CD4-positive, CD25-positive, alpha-beta regulatory T cell (primary cell): Measurements from ENCODE around the gene PHACTR1. TPM values are rescaled to one million over a fixed set of nuclear protein-coding genes. Genes with fewer than 3 reads are reported as not detected.

Source experiments
- ATAC-seq, 2 donors: fragments of 150-1000 bp; cut with Tn5 transposase; one replicate each; pipeline ENCODE4 v1.10.0; 2021; ENCODE audit warnings: low read depth in 2 of 2, moderate number of reproducible peaks in 2 of 2, moderate library complexity in 1 of 2
- DNase-seq, 3 donors: peaks; one replicate each; pipeline versions ENCODE4 v3.0.0 to v3.0.0-alpha.2; 2012 to 2022; ENCODE audit warnings: mixed read lengths in 1 of 3
- H3K27ac ChIP-seq: one replicate; pipeline ENCODE4 v1.7.0; 2013; ENCODE audit warnings: mild to moderate bottlenecking, low read length; ENCODE audit not compliant: insufficient read depth, poor library complexity, severe bottlenecking
- H3K27me3 ChIP-seq: one replicate; pipeline ENCODE4 v1.7.0; 2013; ENCODE audit warnings: low read length; ENCODE audit not compliant: control insufficient read depth, insufficient read depth
- H3K36me3 ChIP-seq: one replicate; pipeline ENCODE4 v1.7.0; 2013; ENCODE audit warnings: mild to moderate bottlenecking, low read length, moderate library complexity; ENCODE audit not compliant: control insufficient read depth, insufficient read depth
- H3K4me1 ChIP-seq: 2 replicates; pipeline ENCODE4 v1.7.0; 2013; ENCODE audit warnings: mild to moderate bottlenecking, low read length; ENCODE audit not compliant: insufficient read depth, control insufficient read depth, poor library complexity, severe bottlenecking
- H3K4me3 ChIP-seq: one replicate; pipeline ENCODE4 v1.7.0; 2013; ENCODE audit warnings: low read depth, mild to moderate bottlenecking, low read length, moderate library complexity
- H3K9me3 ChIP-seq, 2 experiments: 1 replicate in 1 of 2; 2 replicates in 1 of 2; pipeline ENCODE4 v1.7.0; 2013; ENCODE audit warnings: low read length in 2 of 2, mild to moderate bottlenecking in 1 of 2, moderate library complexity in 1 of 2; ENCODE audit not compliant: control insufficient read depth in 2 of 2
- H3K27ac Mint-ChIP-seq, 3 donors: one replicate each; pipeline ENCODE4 v1.8.0; 2020 to 2022; ENCODE audit warnings: mild to moderate bottlenecking in 3 of 3, mixed read lengths in 3 of 3, moderate library complexity in 2 of 3
- H3K27me3 Mint-ChIP-seq: one replicate; pipeline ENCODE4 v1.8.0; 2022; ENCODE audit warnings: mild to moderate bottlenecking, mixed read lengths
- H3K36me3 Mint-ChIP-seq: one replicate; pipeline ENCODE4 v1.8.0; 2020; ENCODE audit warnings: mixed read lengths
- H3K4me1 Mint-ChIP-seq, 4 donors: one replicate each; pipeline ENCODE4 v1.8.0; 2020 to 2022; ENCODE audit warnings: mixed read lengths in 4 of 4, mild to moderate bottlenecking in 1 of 4
- H3K4me3 Mint-ChIP-seq, 4 donors: one replicate each; pipeline ENCODE4 v1.8.0; 2020 to 2022; ENCODE audit warnings: mild to moderate bottlenecking in 4 of 4, mixed read lengths in 4 of 4, moderate library complexity in 3 of 4
- H3K9me3 Mint-ChIP-seq, 7 donors: one replicate each; pipeline ENCODE4 v1.8.0; 2020 to 2022; ENCODE audit warnings: mixed read lengths in 7 of 7, mild to moderate bottlenecking in 3 of 7, moderate library complexity in 2 of 7
- polyA plus RNA-seq, 4 donors: library from polyadenylated mRNA; unstranded; fragments of 300-500 nt; fragmentation: Illumina TruSeq; gene quantifications; one replicate each; pipeline ENCODE4 v1.2.3, GENCODE V29; 2021
- total RNA-seq: library from RNA; stranded (reverse); gene quantifications from one replicate; pipeline ENCODE4 v1.2.3, GENCODE V29; 2022

PHACTR1 gene
- total and polyA plus RNA-seq, 5 donors from 2014 or later: 0.28 to 1.6 (median 0.38) TPM

- Mint-ChIP-seq H3K27ac (no peak overlapping the region), H3K4me1 (no peaks in the 10 kb centered on the region), H3K36me3 (no peaks in the 10 kb centered on the region), H3K27me3 (peaks cover 5% of the 10 kb centered on the region), H3K4me3 (no peak overlapping the region), H3K9me3 (peaks cover 0 to 11% (median 0%) of the 10 kb centered on the region in 7 donors)
- Histone ChIP-seq H3K27me3 (no peaks in the 10 kb centered on the region), H3K36me3 (no peaks in the 10 kb centered on the region), H3K27ac (no peak overlapping the region), H3K9me3 (no peaks in the 10 kb centered on the region), H3K4me1 (no peaks in the 10 kb centered on the region), H3K4me3 (no peak overlapping the region)
- ATAC-seq (no peak), DNase-seq (no peak)
Observed at GRCh38 chr6:12990162-12990561, 273.6 kb downstream of the PHACTR1 start.

DNA sequence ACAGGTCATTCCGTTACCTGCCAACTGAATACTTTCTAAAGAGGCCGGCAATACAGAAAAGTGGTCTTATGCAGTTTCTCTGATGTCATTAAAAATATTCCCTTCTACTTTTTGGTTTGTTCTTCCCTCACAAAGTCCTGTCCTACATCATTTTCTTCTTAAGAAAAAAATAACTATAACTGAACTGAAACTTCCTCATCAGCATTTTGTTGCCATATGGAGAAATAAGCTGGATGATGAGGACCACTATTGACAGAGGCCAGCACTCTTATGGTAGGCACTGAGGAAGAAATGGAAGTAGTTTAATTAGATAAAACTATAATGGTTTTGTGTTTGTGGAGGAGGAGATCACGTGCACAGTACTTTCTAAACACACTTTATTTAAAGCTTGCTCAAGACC, 274.9 kb downstream of the PHACTR1 start:
- Mint-ChIP-seq H3K27ac (no peak overlapping the region), H3K9me3 (peaks cover 0 to 11% (median 0%) of the 10 kb centered on the region in 7 donors), H3K36me3 (no peaks in the 10 kb centered on the region), H3K27me3 (peaks cover 5% of the 10 kb centered on the region), H3K4me1 (no peaks in the 10 kb centered on the region), H3K4me3 (no peak overlapping the region)
- Histone ChIP-seq H3K4me3 (no peak overlapping the region), H3K4me1 (no peaks in the 10 kb centered on the region), H3K27me3 (no peaks in the 10 kb centered on the region), H3K27ac (no peak overlapping the region), H3K9me3 (no peaks in the 10 kb centered on the region), H3K36me3 (no peaks in the 10 kb centered on the region)
- ATAC-seq (no peak), DNase-seq (no peak)

- H3K27ac Mint-ChIP-seq: no peak overlapping the region
- Histone ChIP-seq H3K9me3 (no peaks in the 10 kb centered on the region), H3K4me1 (no peaks in the 10 kb centered on the region), H3K27me3 (no peaks in the 10 kb centered on the region), H3K4me3 (no peak overlapping the region), H3K27ac (no peak overlapping the region), H3K36me3 (no peaks in the 10 kb centered on the region)
- H3K4me1 Mint-ChIP-seq: no peaks in the 10 kb centered on the region
- no peak overlapping the region for H3K4me3 Mint-ChIP-seq
- ATAC-seq: no peak
- no peaks in the 10 kb centered on the region for H3K36me3 Mint-ChIP-seq
- H3K9me3 Mint-ChIP-seq: peaks cover 0 to 11% (median 0%) of the 10 kb centered on the region in 7 donors
- no peaks in the 10 kb centered on the region for H3K27me3 Mint-ChIP-seq
- DNase-seq: no peak
Observed at GRCh38 chr6:12992770-12993169, 276.2 kb downstream of the PHACTR1 start.

DNA sequence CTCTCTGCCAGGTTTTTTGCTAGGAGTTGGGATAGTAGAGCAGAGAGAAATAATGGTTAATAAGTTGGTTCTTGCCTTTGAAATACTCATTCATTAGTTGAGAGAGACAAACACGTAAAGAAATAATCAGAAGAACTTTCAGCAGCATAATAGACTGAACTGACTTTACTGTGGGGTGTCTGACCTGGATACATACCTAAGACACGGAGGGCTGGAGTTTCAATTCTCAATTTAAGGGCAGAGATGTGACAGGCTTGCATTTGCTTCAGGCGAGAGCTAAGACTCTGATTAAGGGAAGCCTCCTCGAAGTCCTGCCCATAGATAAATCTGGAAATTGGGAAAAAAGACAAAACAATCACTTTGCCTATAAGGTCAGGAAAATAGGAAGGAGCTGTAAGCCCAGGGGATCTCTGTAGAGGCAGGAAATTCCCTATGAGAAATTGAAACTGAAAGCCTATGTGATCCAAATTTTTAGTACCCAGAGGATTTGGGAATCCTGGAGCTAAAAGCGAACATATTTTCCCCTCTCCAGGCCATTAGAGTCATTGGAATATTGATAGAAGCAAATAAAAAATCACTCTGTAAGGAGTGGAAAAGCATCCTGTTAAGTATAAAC, 276.8 kb downstream of the PHACTR1 start:
- H3K27ac Mint-ChIP-seq: no peak overlapping the region
- Histone ChIP-seq H3K4me3 (no peak overlapping the region), H3K27ac (no peak overlapping the region), H3K36me3 (no peaks in the 10 kb centered on the region), H3K9me3 (no peaks in the 10 kb centered on the region), H3K4me1 (no peaks in the 10 kb centered on the region), H3K27me3 (no peaks in the 10 kb centered on the region)
- no peak for ATAC-seq
- H3K9me3 Mint-ChIP-seq: peaks cover 0 to 11% (median 0%) of the 10 kb centered on the region in 7 donors
- no peak overlapping the region for H3K4me3 Mint-ChIP-seq
- no peaks in the 10 kb centered on the region for H3K27me3 Mint-ChIP-seq
- DNase-seq: no peak
- no peaks in the 10 kb centered on the region for H3K4me1 Mint-ChIP-seq
- no peaks in the 10 kb centered on the region for H3K36me3 Mint-ChIP-seq

- Histone ChIP-seq H3K27me3 (no peaks in the 10 kb centered on the region), H3K9me3 (no peaks in the 10 kb centered on the region), H3K4me3 (no peak overlapping the region), H3K4me1 (no peaks in the 10 kb centered on the region), H3K36me3 (no peaks in the 10 kb centered on the region), H3K27ac (no peak overlapping the region)
- DNase-seq (no peak), ATAC-seq (no peak)
- Mint-ChIP-seq H3K4me1 (no peaks in the 10 kb centered on the region), H3K27ac (peak overlapping the region in 1 of 3 donors; percentile 78), H3K27me3 (peaks cover 8% of the 10 kb centered on the region), H3K4me3 (no peak overlapping the region), H3K36me3 (no peaks in the 10 kb centered on the region), H3K9me3 (peaks cover 0 to 11% (median 0%) of the 10 kb centered on the region in 7 donors)
Observed at GRCh38 chr6:12995419-12995818, 278.9 kb downstream of the PHACTR1 start.

GRCh38 chr6:13000537-13000936, 284.0 kb downstream of the PHACTR1 start:
- ATAC-seq: no peak
- no peak overlapping the region for H3K4me3 Mint-ChIP-seq
- H3K27me3 Mint-ChIP-seq: peaks cover 8% of the 10 kb centered on the region

GRCh38 chr6:13001927-13002326, 285.4 kb downstream of the PHACTR1 start:
- H3K4me3 ChIP-seq: no peak overlapping the region
- DNase-seq (no peak), ATAC-seq (no peak)
- no peaks in the 10 kb centered on the region for H3K9me3 ChIP-seq
- H3K27me3 Mint-ChIP-seq: peaks cover 12% of the 10 kb centered on the region
- H3K9me3 Mint-ChIP-seq: no peaks in the 10 kb centered on the region
- H3K4me3 Mint-ChIP-seq: no peak overlapping the region
- no peak overlapping the region for H3K27ac ChIP-seq
- no peaks in the 10 kb centered on the region for H3K36me3 Mint-ChIP-seq
- H3K4me1 Mint-ChIP-seq: no peaks in the 10 kb centered on the region
- H3K27ac Mint-ChIP-seq: no peak overlapping the region
- H3K36me3 ChIP-seq: no peaks in the 10 kb centered on the region
- no peaks in the 10 kb centered on the region for H3K4me1 ChIP-seq
- H3K27me3 ChIP-seq: no peaks in the 10 kb centered on the region

More at GRCh38 chr6:13000537-13000936, 284.0 kb downstream of the PHACTR1 start:
- H3K9me3 ChIP-seq: no peaks in the 10 kb centered on the region
- no peak for DNase-seq
- Mint-ChIP-seq H3K27ac (no peak overlapping the region), H3K36me3 (no peaks in the 10 kb centered on the region), H3K9me3 (no peaks in the 10 kb centered on the region), H3K4me1 (no peaks in the 10 kb centered on the region)
- H3K36me3 ChIP-seq: no peaks in the 10 kb centered on the region
- H3K27me3 ChIP-seq: no peaks in the 10 kb centered on the region
- H3K4me1 ChIP-seq: no peaks in the 10 kb centered on the region
- H3K27ac ChIP-seq: no peak overlapping the region
- no peak overlapping the region for H3K4me3 ChIP-seq

DNA sequence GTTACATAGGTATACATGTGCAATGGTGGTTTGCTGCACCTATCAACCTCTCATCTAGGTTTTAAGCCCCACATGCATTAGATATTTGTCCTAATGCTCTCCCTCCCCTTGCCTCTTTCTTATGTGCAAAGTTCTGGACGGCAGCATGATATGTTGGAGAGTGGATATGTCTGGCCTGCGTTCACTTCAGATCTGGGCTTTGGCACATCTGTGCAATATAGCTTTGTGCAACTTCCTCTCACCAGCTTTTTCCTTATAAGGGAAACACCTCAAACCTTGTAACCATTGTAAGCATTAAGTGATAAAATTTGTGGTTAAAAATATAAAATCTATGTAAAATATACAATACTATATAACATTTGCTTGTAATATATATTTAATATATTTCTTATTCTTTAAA, 288.0 kb downstream of the PHACTR1 start:
- Histone ChIP-seq H3K36me3 (no peaks in the 10 kb centered on the region), H3K9me3 (no peaks in the 10 kb centered on the region), H3K4me3 (no peak overlapping the region), H3K27ac (no peak overlapping the region), H3K4me1 (no peaks in the 10 kb centered on the region), H3K27me3 (no peaks in the 10 kb centered on the region)
- H3K9me3 Mint-ChIP-seq: no peaks in the 10 kb centered on the region
- no peak for ATAC-seq
- DNase-seq: no peak
- no peak overlapping the region for H3K27ac Mint-ChIP-seq
- peaks cover 26% of the 10 kb centered on the region for H3K27me3 Mint-ChIP-seq
- H3K36me3 Mint-ChIP-seq: no peaks in the 10 kb centered on the region
- H3K4me1 Mint-ChIP-seq: no peaks in the 10 kb centered on the region
- no peak overlapping the region for H3K4me3 Mint-ChIP-seq
